HG03457 (cell line): Measurements from ENCODE around the gene PRLH.
"Not testable (repeated sequence)": the region's sequence is repeated elsewhere in the genome, so short reads cannot be mapped to it uniquely, and the experiment has no call there.

Experiments used
- ATAC-seq: cut with Tn5 transposase; IDR thresholded peaks from one replicate; pipeline ENCODE4 v1.9.1; 2021; ENCODE audit warnings: moderate number of reproducible peaks; ENCODE audit not compliant: unreplicated experiment

The PRLH gene

DNA sequence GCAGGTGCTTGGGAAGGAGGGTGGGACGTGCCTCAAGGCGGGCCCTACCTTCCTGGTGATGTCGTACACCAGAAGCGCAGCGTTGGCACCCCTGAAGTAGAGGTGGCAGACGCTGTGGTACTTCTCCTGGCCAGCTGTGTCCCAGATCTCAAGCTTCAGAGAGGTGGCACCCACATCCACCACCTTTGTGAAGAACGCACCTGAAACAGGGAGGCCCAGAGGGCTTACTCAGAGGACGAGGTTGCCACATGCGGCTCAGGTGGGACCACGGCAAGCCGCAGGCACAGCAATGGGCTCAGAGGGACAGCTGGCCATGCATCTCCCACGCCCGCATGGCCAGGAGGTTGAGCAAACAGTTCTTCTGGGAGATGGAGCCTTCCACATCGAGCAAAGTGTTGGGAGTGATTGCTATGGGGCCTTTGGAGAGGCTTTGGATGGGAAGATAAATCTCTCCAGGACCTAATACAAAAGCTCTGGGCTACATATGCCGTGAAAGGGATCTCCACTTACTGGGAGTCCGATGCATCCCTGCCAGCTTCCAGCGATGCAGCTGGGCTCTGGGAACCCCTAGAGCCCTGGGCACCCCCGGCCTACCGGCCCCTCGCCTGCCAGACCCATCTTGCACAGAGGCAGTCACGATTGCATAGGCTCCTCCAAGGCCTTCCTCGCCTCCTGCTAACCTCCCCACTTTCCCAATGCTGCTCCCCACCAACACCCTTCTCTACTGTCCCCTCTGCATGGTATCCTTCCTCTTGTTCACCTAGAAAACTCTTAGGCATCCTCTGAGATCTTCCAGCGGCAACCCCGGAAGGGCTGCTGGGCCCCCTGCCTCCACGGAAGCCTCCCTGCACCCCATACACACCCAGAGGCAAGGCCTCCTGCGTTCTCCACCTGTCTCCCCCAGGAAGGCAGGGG, 11.8 kb downstream of the PRLH start:
- ATAC-seq: no peak

DNA sequence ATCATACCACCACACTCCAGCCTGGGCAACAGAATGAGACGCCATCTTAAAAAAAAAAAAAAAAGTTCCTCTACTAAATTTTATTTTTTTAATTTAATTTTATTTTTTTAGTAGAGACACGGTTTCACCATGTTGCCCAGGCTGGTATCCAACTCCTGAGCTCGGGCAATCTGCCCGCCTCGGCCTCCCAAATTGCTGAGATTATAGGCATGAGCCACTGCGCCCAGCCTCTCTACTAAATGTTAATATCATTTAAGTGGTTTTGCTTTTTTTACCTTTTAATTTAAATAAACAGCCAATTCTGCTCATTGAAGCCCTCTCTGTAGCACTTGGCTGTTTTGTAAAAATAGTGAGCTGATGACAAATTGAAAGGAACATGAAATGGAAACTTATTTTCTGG, 15.0 kb downstream of the PRLH start:
- no peak for ATAC-seq

DNA sequence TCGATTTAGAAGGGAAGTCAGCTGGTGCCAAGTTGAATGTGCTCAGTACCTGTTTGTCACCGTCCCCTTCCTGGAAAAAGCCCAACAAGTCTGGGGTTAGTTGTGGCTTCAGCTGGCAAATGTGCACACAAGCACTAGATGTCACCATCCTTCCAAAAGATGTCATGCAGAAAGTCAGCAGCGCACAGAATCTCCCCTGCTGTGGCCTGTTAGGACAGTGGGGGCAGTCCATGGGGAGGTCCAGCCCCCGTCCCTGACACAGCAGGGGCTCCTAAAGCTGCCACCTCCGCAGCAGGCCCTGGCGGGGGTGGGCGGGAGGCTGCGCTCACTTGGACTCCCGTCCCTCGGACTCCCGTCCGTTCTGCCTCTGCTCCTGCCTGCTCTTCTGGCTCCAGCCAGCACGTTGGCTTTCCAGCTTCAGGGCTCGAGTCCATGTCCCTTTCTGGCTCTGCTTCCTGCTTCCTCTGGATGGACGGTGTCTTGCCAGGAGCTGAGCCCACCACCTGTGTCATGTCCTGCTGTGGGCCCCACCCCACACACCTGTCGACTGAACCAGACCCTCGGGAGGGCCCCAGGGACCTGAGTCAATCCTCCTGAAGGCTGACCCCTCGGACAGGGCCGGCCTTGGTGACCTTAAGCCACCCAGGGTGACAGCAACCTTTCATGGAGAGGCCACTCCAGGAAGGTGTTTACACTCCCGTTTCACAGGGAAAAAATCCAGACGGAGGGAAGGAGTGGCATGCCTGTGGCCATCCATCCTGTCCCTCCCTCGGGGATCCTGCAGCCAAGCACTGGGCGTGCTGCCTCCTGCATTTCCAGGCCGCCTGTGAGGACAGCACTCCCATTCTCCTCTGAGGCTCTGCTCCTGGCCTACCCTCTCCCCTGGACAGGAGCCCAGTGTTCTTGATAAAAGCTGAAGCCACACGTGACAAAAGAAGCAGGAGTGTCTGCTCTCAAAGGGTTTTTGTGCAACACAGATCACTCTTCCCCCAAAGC, 15.7 kb downstream of the PRLH start:
- ATAC-seq: no peak

DNA sequence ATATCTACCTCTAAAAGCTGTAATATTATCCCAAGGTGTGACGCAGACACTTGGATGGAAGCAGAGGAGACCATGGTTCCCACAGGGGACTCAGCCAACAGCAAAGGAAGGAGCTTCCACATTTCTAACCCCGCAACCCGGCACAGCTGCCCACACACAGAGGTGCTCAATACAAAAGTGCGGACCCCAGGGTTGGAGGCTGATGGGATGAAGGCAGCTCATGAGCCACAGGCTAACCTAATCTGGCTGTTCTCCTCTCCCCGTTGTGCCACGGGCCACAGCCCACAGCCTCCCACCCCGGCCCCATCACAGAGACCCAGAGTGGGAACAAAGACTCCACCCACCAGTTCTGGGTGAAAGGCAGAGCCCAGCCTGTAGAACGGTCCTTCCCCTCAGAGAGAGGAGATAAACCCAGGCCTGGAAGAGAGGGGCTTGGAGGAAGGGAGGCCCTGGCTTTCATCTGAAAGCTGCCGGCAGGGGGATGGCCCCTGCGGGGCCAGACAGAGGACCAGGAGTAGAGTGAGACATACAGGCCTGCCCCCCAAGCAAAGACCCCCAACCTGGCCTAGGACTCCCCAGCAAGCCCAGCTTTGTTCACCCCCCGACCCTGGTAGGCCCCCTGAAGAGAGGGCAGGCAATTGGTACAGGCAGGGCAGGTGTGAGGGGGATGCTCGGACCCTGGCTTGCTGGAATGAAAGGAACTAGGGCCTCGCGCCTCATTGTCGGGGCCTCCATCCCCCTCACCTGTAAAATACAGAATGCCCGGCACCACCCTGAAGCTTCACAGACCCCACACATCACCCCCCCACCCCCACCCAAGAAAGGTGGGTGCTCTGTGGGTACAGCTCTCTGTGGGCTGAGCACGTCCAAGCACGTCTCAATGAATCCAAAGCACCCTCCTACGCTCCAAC, 17.3 kb downstream of the PRLH start:
- ATAC-seq: no peak

DNA sequence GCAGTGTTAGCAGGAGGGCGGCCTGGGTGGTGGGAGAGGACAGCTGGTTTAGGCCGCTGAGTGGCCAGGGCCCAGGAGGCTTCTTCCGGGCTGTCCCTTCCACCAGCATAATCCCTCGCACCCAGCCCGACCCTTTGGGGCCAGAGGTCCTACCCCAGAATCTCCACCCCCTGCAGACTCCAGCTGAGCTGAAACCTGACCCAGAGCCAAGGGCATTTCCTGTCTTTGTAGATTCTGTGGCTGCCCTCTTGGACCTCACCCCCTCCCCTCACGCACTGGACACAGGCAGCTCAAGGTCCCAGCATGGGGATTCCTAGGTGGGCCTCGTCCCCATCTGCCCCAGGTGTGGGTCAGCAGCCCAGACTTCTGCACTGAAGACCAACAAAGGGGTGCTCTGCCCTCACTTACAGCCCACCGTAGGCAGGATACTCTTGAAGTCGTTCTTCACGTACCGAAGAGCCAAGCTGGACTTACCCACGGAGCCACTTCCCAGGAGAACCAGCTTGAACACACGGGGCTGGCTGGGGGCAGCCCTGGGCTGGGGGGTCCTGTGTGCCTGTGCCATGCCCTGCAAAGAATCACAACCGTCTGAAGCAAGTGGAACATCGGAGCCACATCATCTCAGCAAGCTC, 19.3 kb downstream of the PRLH start:
- ATAC-seq: no peak

DNA sequence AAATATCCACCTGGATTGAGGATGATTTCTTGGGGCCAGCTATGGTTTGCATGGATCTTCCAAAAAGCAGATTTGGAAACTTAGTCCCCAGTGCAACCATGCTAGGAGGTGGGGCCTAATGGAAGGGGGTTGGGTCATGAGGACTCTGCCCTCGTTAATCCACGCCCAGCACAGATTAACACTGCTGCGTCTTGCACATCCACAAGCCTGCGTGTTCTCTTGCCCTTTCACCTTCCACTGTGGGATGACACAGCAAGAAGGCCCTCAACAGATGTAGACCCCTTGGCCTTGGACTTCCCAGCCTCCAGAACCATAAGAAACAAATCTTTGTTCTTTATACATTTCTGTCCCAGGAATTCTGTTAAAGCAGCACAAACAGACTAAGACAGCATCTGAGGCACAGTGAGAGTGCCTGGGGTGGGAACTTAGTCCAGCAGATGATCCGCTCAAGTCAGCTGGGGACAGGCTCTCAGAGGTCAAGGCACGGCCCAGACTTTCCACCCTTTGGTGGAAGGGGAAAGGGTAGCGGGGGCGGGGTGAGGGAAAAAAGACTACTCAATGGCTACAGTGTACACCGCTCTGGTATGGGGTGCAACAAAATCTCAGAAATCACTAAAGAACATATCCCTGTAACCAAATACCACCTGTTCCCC, 21.8 kb downstream of the PRLH start:
- no peak for ATAC-seq

DNA sequence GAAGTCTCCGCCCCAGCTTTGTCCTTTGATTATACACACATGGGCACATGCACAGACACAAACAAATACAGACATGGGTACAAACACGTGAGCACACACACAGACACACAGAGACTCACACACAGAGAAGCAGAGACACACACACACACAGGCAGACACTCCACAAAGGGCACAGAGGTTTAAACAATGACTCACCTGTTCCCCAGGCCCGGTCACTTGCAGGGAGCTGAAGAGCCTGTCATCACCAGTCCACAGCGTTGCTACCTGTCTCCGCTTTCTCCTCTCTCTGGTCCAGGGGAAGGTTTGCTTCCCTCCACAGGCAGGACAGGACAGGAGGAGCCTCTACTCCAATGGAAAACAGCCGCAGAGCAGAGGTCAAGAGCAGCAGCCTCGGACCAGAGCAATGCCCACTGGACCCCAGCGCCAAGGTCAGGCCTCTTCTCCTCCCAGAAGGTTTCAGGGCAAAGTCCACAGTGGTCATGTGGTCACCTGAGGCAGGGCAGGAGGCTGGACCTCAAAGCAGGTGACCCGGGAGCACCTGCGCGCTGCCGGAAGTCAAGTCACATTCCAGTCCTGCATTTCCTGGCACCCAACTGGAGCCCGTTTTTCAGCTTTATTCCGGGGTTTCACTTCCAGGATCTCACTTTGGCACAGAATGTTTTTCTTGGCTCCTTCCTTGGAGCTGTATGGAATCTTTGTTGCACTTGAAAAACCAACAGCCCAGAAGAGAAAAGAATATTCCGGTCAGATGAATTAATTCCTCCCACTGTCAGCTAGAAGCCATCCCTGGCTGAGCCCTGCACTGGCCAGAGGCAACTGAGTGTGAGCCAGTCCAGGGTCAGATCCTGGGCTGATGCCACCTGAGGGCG, 24.1 kb downstream of the PRLH start, which contains the start of gene RAB17:
Gene RAB17, minus strand, starts transcription at position 463 of the 869 bp plus-strand sequence. CDS start 4,580 bp downstream, outside the sequence.
- ATAC-seq: no peak

DNA sequence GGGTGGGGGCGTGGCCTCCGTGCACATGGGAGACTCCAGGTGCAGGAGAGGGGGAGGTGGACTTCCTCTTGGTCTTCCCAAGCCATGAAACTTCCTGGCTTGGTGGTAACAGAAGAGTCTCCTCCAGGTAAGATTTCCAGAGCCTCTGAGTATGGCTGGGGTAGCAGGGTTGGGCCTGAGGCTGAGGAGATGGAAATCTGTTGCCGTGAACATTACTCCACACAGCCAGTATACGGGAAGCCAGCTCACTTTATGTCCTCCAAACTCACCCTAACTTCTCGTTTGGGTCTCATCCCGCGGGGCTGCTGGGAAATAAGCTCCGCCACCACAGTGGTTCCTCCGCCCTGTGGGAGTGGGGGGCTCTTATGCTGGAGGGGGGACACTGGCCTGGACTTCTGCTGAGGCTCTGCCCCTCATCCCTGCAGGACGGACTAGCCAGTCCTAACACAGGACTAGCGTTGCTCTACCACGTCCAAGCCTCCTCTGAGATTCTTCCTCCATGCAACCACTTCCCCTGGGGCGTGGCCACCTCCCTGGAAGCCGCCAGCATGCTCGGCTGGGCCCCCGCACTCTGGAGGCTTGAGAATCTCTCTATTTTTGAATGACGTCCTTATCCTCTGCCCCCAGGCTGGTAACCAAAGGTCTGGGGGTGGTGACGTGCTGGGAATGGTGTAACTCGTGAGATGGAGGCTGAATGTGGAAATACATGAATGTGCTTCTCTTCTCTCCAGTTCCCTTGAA, 24.9 kb downstream of the PRLH start:
- ATAC-seq: no peak

DNA sequence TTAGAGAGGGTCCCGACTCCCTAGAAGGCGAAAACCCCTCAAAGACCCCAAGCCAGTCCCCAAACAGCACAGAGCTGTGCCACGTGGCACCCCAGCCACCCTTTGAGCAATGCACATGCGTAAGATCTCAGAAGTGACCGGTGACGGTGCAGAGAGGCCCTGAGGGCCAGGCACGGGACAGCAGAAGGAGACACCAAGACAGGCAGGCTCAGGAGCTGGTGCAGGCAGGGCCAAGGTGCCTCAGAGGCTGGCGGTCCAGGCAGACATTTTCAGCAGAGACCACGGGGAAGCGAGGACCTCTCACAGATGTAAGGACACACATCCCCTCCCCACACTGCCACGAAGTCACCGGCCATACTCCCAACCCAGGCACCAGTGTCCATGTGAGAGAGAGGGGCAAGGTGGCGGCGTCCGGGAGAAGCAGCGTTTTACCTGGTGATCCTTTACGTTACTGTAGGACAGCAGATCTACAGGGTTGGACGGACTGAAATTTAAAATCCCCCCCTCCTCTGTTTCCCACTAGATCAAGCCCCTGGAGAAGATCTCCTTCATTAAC, 26.1 kb downstream of the PRLH start:
- no peak for ATAC-seq

DNA sequence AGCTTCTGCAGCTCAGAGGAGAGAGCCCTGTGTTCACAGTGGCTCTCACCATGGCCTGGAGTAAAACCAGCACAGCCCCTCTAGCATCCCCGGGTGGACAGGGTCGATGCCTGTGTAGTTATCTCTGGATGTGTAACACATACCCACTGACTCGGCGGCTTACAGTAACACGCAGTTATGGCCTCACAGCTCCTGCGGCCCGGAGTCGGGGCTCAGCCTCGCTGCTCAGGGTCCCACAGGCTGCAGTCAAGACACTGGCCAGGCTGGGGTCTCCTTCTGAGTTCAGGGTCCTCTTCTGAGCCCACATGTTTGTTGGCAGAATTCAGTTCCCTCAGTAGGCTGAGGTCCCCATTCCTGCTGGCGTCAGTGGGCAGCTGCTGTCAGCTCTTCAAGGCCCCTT, 26.7 kb downstream of the PRLH start:
- no peak for ATAC-seq

DNA sequence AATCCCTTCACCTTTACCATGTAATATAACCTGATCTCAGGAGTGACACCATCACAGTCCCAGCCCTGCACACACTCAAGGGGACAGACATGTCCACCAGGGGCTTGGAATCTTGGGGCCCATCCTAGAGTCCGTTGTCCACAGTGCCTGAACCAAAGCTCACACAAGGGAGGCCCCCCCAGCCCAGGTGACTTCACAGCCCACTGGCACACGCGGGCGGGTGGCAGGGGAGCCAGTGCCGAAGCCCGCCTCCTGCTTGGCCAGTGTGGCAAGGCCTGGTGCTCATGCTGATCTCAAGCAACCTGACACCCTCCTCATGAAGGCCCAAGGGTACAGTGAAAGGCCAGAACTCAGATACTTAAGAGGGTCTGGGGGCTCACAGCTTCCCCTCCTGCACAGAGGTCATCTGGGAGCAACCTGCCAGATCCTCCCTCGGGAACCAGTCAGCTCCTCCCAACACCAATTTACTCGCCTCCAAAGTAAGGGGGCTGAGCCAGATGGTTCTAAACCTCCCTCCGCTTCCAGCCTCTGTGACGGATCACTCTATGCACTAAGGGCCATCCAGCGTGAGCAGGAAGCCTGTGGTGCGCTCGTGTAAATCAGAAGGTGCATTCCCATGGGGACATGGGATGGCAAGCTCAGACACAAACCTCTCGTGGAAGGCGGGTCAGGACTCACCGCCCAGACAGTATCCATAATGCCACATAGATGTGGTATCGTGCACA, 27.4 kb downstream of the PRLH start:
- ATAC-seq: no peak

DNA sequence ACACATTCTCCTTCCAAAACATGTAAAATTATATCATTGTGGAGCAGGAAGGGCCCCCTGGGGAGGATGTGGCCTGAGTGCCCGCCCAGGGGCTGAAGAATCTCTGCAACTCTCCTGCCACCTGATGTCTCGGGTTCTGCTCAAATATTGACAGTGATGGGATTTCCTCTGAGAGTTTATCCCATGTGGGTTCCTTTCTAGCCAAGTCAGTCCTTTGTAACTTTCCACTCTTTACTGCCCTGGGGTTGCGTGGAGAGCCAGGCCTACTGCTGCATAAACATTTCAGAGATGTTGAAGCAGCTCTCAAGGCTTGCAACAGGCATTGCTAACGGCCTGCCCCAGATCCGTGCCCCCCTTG, 28.1 kb downstream of the PRLH start:
- no peak for ATAC-seq

DNA sequence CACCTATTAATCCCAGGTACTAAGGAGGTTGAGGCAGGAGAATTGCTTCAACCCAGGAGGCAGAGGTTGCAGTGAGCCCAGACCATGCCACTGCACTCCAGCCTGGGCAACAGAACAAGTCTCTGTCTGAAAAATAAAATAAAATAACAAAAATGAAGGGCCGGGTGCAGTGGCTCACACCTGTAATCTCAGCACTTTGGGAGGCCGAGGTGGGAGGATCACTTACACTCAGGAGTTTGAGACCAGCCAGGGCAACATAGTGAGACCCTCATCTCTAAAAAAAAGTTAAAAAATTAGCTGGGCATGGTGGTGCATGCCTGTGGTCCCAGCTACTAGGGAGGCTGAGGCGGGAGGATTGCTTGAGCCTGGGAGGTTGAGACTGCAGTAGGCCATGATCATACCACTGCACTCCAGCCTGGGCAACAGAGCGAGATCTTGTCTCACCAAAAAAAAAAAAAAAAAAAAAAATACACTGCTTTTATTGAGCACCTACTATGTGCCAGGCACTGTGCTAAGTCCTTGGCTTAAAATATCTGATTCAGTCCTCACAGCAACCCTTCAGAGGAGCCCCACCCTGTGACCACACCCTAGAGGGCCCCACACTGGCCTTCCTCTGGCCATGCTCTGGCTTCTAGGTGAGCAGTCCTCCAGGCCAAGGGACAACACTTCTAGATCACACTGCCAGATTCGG, 29.6 kb downstream of the PRLH start:
- not testable (repeated sequence) for ATAC-seq

DNA sequence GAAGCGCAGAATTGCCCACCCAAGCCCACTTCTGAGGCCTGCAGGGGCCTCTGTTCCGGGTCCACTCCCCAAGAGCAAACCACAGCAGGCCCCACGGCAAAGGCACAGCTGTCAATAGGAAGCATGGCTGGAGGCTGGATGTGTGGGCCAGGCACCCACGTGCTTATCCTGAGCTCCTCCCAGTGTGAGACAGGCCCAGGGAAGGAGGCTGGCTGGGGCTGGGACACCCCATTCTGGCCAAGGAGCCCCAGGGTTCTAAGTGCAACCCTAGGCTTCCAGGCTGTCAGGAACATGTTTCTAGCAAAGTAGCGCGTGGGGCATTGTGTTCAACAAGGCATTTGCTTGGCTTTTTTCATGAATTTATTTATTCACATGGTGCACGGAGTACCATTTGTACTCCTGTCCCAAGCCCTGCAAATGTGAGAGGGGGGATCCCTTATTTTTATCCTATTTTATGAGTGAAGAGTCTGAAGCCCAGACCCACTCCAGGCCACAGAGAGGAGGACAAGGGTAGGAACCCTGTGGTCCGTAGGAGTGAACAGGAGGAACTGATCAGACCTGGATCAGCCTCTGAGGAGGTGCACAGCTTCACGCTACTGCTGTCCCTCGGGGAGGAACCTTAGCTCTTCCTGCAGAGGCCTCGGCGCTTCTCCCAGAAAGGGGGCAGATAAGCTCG, 30.3 kb downstream of the PRLH start:
- ATAC-seq: no peak

DNA sequence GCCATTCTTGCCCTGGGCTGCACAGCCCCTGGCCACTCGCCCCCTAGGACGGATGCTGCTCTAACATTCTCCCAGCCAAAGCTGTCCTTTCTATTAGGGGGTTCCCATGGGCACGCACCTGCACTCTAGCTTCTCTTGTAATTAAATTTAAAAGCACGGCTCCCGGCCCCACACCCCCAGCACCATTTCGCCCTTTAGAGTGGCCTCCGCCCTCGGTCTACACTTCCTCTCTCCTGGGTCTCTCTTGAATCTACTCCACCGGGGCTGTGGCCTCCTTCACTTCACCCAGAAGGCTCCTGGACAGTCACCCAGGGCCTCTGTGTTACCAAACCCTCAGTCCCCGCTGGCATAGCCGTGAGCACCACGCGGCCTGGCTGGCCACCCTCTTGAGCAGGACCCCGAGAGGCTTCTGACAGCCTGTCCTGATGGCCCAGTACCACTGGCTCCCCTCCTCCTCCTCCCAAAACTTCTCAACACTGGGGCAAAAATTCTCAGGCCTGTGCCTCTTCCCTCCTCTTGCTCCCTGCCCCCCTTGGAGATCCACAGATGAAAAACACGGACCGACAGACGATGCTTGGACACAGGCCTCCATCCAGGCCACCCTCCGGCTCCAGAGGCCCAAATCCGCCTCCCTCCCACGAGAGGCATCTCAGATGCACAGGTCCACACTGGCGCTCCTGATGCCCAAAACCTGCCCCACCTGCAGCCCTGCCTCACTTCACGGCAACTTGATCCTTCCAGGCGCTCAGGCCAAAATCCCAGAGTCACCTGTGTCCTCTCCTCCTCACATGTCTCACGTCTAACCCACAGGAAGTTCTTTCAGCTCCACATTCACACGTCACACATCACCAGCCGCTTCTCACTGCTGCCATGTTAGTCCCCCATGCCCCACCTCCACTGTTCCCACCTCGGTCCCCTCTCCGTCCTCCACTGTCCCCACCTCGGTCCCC, 31.1 kb downstream of the PRLH start:
- ATAC-seq: no peak
